Vagina (tissue), 2 donors: ENCODE measurements around the gene ELP4. TPM values are rescaled to one million over a fixed set of nuclear protein-coding genes. Genes with fewer than 3 reads are reported as not detected.

Source experiments
- DNase-seq, 2 donors: peaks; one replicate each; pipeline ENCODE4 v3.0.0-alpha.2; 2017; ENCODE audit errors: extremely low spot score in 2 of 2
- H3K27ac ChIP-seq: fragments of 200-600 bp; sonication (generic); one replicate; pipeline ENCODE4 v1.5.1; 2019
- H3K27me3 ChIP-seq: fragments of 200-600 bp; sonication (generic); one replicate; pipeline ENCODE4 v1.5.1; 2019
- H3K36me3 ChIP-seq, 2 donors: fragments of 200-600 bp; sonication (generic); one replicate each; pipeline ENCODE4 v1.5.1; 2017 to 2019
- H3K4me1 ChIP-seq: fragments of 200-600 bp; sonication (generic); one replicate; pipeline ENCODE4 v1.5.1; 2019
- H3K4me3 ChIP-seq, 2 donors: fragments of 200-600 bp; sonication (generic); 1 replicate in 1 of 2; 2 replicates in 1 of 2; pipeline ENCODE4 v1.5.1; 2016 to 2019
- H3K9me3 ChIP-seq: fragments of 200-600 bp; sonication (generic); one replicate; pipeline ENCODE4 v1.5.1; 2019
- CTCF ChIP-seq, 3 experiments: fragments of 450-650 bp in 2 of 3; fragments of 200-600 bp in 1 of 3; sonication (generic) in 1 of 3; IDR thresholded peaks; one replicate each; pipeline ENCODE4 v1.5.1; 2017 to 2019; ENCODE audit warnings: antibody characterized with exemption in 3 of 3, mild to moderate bottlenecking in 2 of 3, moderate library complexity in 2 of 3
- POLR2A ChIP-seq, 2 donors: fragments of 450-650 bp; IDR thresholded peaks; one replicate each; pipeline ENCODE4 v1.6.1; 2017; ENCODE audit warnings: antibody characterized with exemption in 2 of 2, mild to moderate bottlenecking in 2 of 2, moderate library complexity in 2 of 2
- POLR2AphosphoS5 ChIP-seq, 2 donors: sonication (generic); formaldehyde crosslinking; IDR thresholded peaks; one replicate each; pipeline ENCODE4 v1.9.0; 2017; ENCODE audit warnings: antibody characterized with exemption in 2 of 2, mild to moderate bottlenecking in 2 of 2, low read depth in 1 of 2; ENCODE audit not compliant: insufficient read depth in 1 of 2
- intact Hi-C: fragments of 100-400 bp; cut with DNase I; formaldehyde crosslinking; loops from one replicate; pipeline ENCODE4 v1.15.1; 2023
- total RNA-seq: library from RNA; depleted of rRNA; stranded (reverse); fragments of >200 nt; gene quantifications from one replicate; pipeline ENCODE4 v1.2.3, GENCODE V29; 2016

The ELP4 gene
- total RNA-seq, 1 donor from 2014 or later: 23.3 TPM

- intact Hi-C loops: no loop called here
- DNase-seq: no peak
- no peak for TF ChIP-seq CTCF (IDR thresholded peaks at IDR 0.05)
- no peak for TF ChIP-seq POLR2A (IDR thresholded peaks at IDR 0.05)
- TF ChIP-seq POLR2AphosphoS5 (IDR thresholded peaks at IDR 0.05; ENCODE audit: insufficient read depth in 1 of 2, low read depth in 1 of 2): no peak
These were observed 255.2 kb downstream of the ELP4 start for GRCh38 chr11:31764766-31765165.

GRCh38 chr11:31767066-31767465 is 257.5 kb downstream of the ELP4 start:
- Histone ChIP-seq H3K4me3 (no peak overlapping the region), H3K4me1 (no peaks in the 10 kb centered on the region), H3K9me3 (no peaks in the 10 kb centered on the region), H3K27me3 (no peaks in the 10 kb centered on the region), H3K36me3 (no peaks in the 10 kb centered on the region), H3K27ac (no peak overlapping the region)
- DNase-seq: no peak
- intact Hi-C loops: no loop called here
- TF ChIP-seq POLR2AphosphoS5 (IDR thresholded peaks at IDR 0.05; ENCODE audit: insufficient read depth in 1 of 2, low read depth in 1 of 2) (no peak), CTCF (IDR thresholded peaks at IDR 0.05) (no peak), POLR2A (IDR thresholded peaks at IDR 0.05) (no peak)

More at GRCh38 chr11:31764766-31765165, 255.2 kb downstream of the ELP4 start:
- no peaks in the 10 kb centered on the region for H3K4me1 ChIP-seq
- H3K36me3 ChIP-seq: no peaks in the 10 kb centered on the region
- no peaks in the 10 kb centered on the region for H3K9me3 ChIP-seq
- H3K27me3 ChIP-seq: no peaks in the 10 kb centered on the region
- H3K27ac ChIP-seq: no peak overlapping the region
- no peak overlapping the region for H3K4me3 ChIP-seq

GRCh38 chr11:31767685-31768084 is 258.1 kb downstream of the ELP4 start:
- intact Hi-C loops: no loop called here

GRCh38 chr11:31768749-31769640 is 259.4 kb downstream of the ELP4 start:
- no peak for DNase-seq
- intact Hi-C loops: no loop called here
- Histone ChIP-seq H3K4me3 (no peak overlapping the region), H3K9me3 (no peaks in the 10 kb centered on the region), H3K36me3 (no peaks in the 10 kb centered on the region), H3K27ac (no peak overlapping the region), H3K4me1 (no peaks in the 10 kb centered on the region), H3K27me3 (no peaks in the 10 kb centered on the region)
- TF ChIP-seq POLR2A (IDR thresholded peaks at IDR 0.05): no peak
- no peak for TF ChIP-seq POLR2AphosphoS5 (IDR thresholded peaks at IDR 0.05; ENCODE audit: insufficient read depth in 1 of 2, low read depth in 1 of 2)
- TF ChIP-seq CTCF (IDR thresholded peaks at IDR 0.05): no peak

More at GRCh38 chr11:31767685-31768084, 258.1 kb downstream of the ELP4 start:
- H3K4me1 ChIP-seq: no peaks in the 10 kb centered on the region
- no peaks in the 10 kb centered on the region for H3K27me3 ChIP-seq
- H3K9me3 ChIP-seq: no peaks in the 10 kb centered on the region
- no peak for DNase-seq
- H3K36me3 ChIP-seq: no peaks in the 10 kb centered on the region
- H3K27ac ChIP-seq: no peak overlapping the region
- TF ChIP-seq POLR2A (IDR thresholded peaks at IDR 0.05) (no peak), CTCF (IDR thresholded peaks at IDR 0.05) (no peak), POLR2AphosphoS5 (IDR thresholded peaks at IDR 0.05; ENCODE audit: insufficient read depth in 1 of 2, low read depth in 1 of 2) (no peak)
- no peak overlapping the region for H3K4me3 ChIP-seq
